Mesenchymal stem cell (in vitro differentiated cells and primary cell): ENCODE measurements around the gene DHX16.

Experiments
- DNase-seq: peaks from one replicate; pipeline ENCODE4 v3.0.0-alpha.2; 2013
- H2AFZ ChIP-seq: one replicate; pipeline ENCODE4 v1.6.1; 2013; ENCODE audit warnings: low read depth, mild to moderate bottlenecking, control low read depth, inconsistent platforms, low read length, moderate library complexity
- H2AK5ac ChIP-seq: 2 replicates; pipeline ENCODE4 v1.6.1; 2013; ENCODE audit warnings: low read length, moderate library complexity, mild to moderate bottlenecking, inconsistent platforms; ENCODE audit not compliant: severe bottlenecking
- H2BK120ac ChIP-seq: one replicate; pipeline ENCODE4 v1.6.1; 2013; ENCODE audit warnings: low read depth, mild to moderate bottlenecking, inconsistent platforms, low read length, moderate library complexity
- H2BK12ac ChIP-seq, 2 experiments: one replicate each; pipeline ENCODE4 v1.6.1; 2013; ENCODE audit warnings: inconsistent platforms in 2 of 2, low read length in 2 of 2, mild to moderate bottlenecking in 2 of 2, moderate library complexity in 2 of 2, control low read depth in 1 of 2
- H2BK15ac ChIP-seq: one replicate; pipeline ENCODE4 v1.6.1; 2013; ENCODE audit warnings: mild to moderate bottlenecking, low read depth, inconsistent platforms; ENCODE audit not compliant: poor library complexity, severe bottlenecking
- H2BK5ac ChIP-seq: 2 replicates; pipeline ENCODE4 v1.6.1; 2013; ENCODE audit warnings: low read depth, mild to moderate bottlenecking, low read length, control low read depth, inconsistent platforms; ENCODE audit not compliant: poor library complexity, severe bottlenecking
- H3K14ac ChIP-seq, 2 experiments: one replicate each; pipeline ENCODE4 v1.6.1; 2013; ENCODE audit warnings: inconsistent platforms in 2 of 2, low read length in 2 of 2, control low read depth in 1 of 2, mild to moderate bottlenecking in 1 of 2, moderate library complexity in 1 of 2
- H3K18ac ChIP-seq, 2 experiments: one replicate each; pipeline ENCODE4 v1.6.1; 2013; ENCODE audit warnings: inconsistent platforms in 2 of 2, low read length in 2 of 2, control low read depth in 1 of 2, low read depth in 1 of 2, mild to moderate bottlenecking in 1 of 2
- H3K23ac ChIP-seq, 2 experiments: one replicate each; pipeline ENCODE4 v1.6.1; 2013; ENCODE audit warnings: inconsistent platforms in 2 of 2, low read length in 2 of 2, mild to moderate bottlenecking in 2 of 2, moderate library complexity in 2 of 2, control low read depth in 1 of 2
- H3K27ac ChIP-seq: 2 replicates; pipeline ENCODE4 v1.5.1; 2013; ENCODE audit warnings: mild to moderate bottlenecking, moderate library complexity, low read length, control low read depth, inconsistent platforms; ENCODE audit not compliant: poor library complexity, severe bottlenecking
- H3K27me3 ChIP-seq, 2 experiments: 2 replicates each; pipeline versions ENCODE4 v1.6.1 to v1.7.0; 2013; ENCODE audit warnings: low read length in 2 of 2, mild to moderate bottlenecking in 2 of 2, moderate library complexity in 2 of 2, control low read depth in 1 of 2, inconsistent platforms in 1 of 2; ENCODE audit not compliant: control insufficient read depth in 1 of 2, insufficient read depth in 1 of 2
- H3K36me3 ChIP-seq, 2 experiments: 2 replicates each; pipeline versions ENCODE4 v1.6.1 to v1.7.0; 2013; ENCODE audit warnings: low read length in 2 of 2, control low read depth in 1 of 2, inconsistent platforms in 1 of 2, low read depth in 1 of 2, mild to moderate bottlenecking in 1 of 2; ENCODE audit not compliant: insufficient read depth in 2 of 2, control insufficient read depth in 1 of 2
- H3K4ac ChIP-seq, 2 experiments: one replicate each; pipeline ENCODE4 v1.6.1; 2013; ENCODE audit warnings: inconsistent platforms in 2 of 2, low read length in 2 of 2, mild to moderate bottlenecking in 2 of 2, moderate library complexity in 2 of 2, control low read depth in 1 of 2, low read depth in 1 of 2
- H3K4me1 ChIP-seq: 2 replicates; pipeline ENCODE4 v1.6.1; 2013; ENCODE audit warnings: low read depth, low read length, control low read depth; ENCODE audit not compliant: control insufficient read depth, insufficient read depth
- H3K4me2 ChIP-seq: 2 replicates; pipeline ENCODE4 v1.6.1; 2013; ENCODE audit warnings: low read length, mild to moderate bottlenecking, inconsistent platforms; ENCODE audit not compliant: poor library complexity, severe bottlenecking
- H3K4me3 ChIP-seq, 2 experiments: 2 replicates each; pipeline versions ENCODE4 v1.5.1 to v1.7.0; 2013; ENCODE audit warnings: low read length in 2 of 2, mild to moderate bottlenecking in 2 of 2, control low read depth in 1 of 2, low read depth in 1 of 2; ENCODE audit not compliant: insufficient read depth in 1 of 2
- H3K79me1 ChIP-seq: replicated peaks from 2 replicates; pipeline ENCODE4 v1.6.1; 2013; ENCODE audit warnings: mild to moderate bottlenecking, control low read depth, low read length, inconsistent platforms; ENCODE audit not compliant: poor library complexity, severe bottlenecking
- H3K9ac ChIP-seq: 2 replicates; pipeline ENCODE4 v1.7.0; 2013; ENCODE audit warnings: mild to moderate bottlenecking, low read length, moderate library complexity
- H3K9me3 ChIP-seq: 2 replicates; pipeline ENCODE4 v1.7.0; 2013; ENCODE audit warnings: mild to moderate bottlenecking, low read length; ENCODE audit not compliant: control insufficient read depth
- H4K8ac ChIP-seq: one replicate; pipeline ENCODE4 v1.6.1; 2013; ENCODE audit warnings: inconsistent platforms, mild to moderate bottlenecking, low read length, moderate library complexity
- H4K91ac ChIP-seq: one replicate; pipeline ENCODE4 v1.6.1; 2013; ENCODE audit warnings: mild to moderate bottlenecking, low read length, inconsistent platforms
- WGBS: methylation state at CpG from one replicate; pipeline ENCODE4 v1.1.7; 2013; ENCODE audit warnings: mixed read lengths; 5-methylcytosine and 5-hydroxymethylcytosine counted together

DHX16 gene

DNA sequence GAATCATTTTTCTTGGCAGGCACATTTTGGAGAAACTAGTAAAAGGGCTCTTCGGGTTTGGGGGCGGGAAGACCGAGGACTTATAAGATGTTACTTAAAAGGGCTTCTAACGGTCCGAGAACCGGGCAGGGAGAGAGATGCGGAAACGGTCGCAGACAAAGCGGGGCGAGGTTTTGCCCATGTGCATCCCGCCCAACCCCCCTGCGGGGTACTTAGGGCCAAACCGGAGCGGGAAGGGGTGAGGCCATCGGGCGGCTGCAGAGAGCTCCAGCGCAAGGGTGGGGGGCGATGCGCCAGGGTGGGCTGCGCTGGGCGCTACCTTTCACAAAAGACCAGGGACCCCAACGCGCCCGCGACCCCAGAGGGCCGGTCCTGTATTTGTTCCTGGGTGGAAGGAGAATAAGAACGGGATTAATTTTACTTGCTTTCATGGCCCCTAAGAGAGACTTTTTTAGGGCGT lies 48.0 kb upstream of the DHX16 start:
- Histone ChIP-seq H3K4me2 (peak overlapping the region; percentile 26), H3K23ac (peak overlapping the region in 1 of 2 experiments; percentile 94), H4K8ac (no peak overlapping the region), H3K27ac (peak overlapping the region; percentile 94), H3K18ac (peak overlapping the region; percentile 37 to 92), H3K36me3 (peaks cover 29 to 36% of the 10 kb centered on the region in 2 experiments), H3K27me3 (no peaks in the 10 kb centered on the region), H4K91ac (peak overlapping the region; percentile 10), H3K4me1 (peaks cover 16% of the 10 kb centered on the region), H2BK120ac (peak overlapping the region; percentile 12), H3K9me3 (no peaks in the 10 kb centered on the region), H2BK15ac (no peak overlapping the region), H3K14ac (peak overlapping the region in 1 of 2 experiments; percentile 42), H3K79me1 (peaks cover 6% of the 10 kb centered on the region), H3K4ac (peak overlapping the region in 1 of 2 experiments; percentile 95), H3K4me3 (peak overlapping the region; percentile 69 to 93), H3K9ac (peak overlapping the region; percentile 99), H2AFZ (no peak overlapping the region), H2BK12ac (no peak overlapping the region), H2AK5ac (peak overlapping the region; percentile 84), H2BK5ac (peak overlapping the region; percentile 80)
- DNase-seq, result peak; percentile 52
- under 1% methylated on average over 29 of the region's 29 CpGs for WGBS

DNA sequence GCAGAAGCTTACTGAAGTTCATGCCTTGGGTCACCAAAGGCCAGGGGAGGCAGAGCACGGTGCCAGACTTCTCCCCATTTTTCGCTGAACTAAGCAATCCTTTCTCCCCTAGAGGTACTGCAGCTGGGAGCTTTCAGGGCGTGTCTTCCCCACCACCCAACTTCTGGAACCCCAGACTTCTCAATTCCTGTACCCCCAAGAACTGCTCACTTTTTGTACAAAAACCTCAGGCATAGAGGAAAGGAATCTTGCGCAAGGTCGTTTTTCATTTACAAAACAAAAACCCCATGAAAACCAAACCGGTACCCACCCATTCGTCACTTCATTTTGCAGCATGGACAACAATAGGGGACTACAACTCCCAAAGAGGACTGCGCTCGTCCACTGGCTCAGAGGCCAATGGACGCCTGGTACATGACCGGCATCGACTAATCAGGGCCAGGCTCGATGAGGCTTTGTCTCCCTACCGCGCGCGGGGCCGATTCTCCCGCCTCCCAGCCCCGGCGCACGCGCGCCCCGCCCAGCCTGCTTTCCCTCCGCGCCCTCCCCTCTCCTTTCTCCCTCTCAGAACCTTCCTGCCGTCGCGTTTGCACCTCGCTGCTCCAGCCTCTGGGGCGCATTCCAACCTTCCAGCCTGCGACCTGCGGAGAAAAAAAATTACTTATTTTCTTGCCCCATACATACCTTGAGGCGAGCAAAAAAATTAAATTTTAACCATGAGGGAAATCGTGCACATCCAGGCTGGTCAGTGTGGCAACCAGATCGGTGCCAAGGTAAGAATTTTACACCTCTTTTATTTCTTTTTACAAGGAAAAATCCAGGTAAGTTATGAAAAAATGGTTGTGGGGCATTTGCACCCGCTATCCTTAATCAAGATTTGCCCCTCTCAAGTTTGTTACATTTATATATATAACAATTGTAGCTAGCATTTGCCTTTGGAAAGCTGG lies 47.3 kb upstream of the DHX16 start, which contains the start of gene TUBB:
Gene TUBB (plus strand): TSS at position 562 of the 947 bp plus-strand sequence. CDS start 155 bp downstream, at position 717.
- peaks cover 27 to 31% of the 10 kb centered on the region in 2 experiments for H3K36me3 ChIP-seq
- DNase-seq, result peak; percentile 99
- peak within 1 kb of the TSS in 1 of 2 experiments; percentile 42 for H3K14ac ChIP-seq
- H3K9me3 ChIP-seq, result no peaks in the 10 kb centered on the region
- H4K91ac ChIP-seq, result peak within 1 kb of the TSS; percentile 19
- H2BK5ac ChIP-seq, result peak within 1 kb of the TSS; percentile 80
- H3K23ac ChIP-seq, result peak within 1 kb of the TSS in 1 of 2 experiments; percentile 94
- peak within 1 kb of the TSS; percentile 54 for H3K4me2 ChIP-seq
- H3K79me1 ChIP-seq, result peaks cover 6% of the 10 kb centered on the region
- peak within 1 kb of the TSS; percentile 99 for H3K9ac ChIP-seq
- H3K4me3 ChIP-seq, result peak within 1 kb of the TSS; percentile 69 to 93
- H2BK15ac ChIP-seq, result no peak within 1 kb of the TSS
- peak within 1 kb of the TSS in 1 of 2 experiments; percentile 66 for H2BK12ac ChIP-seq
- no peak within 1 kb of the TSS for H2AFZ ChIP-seq
- peak within 1 kb of the TSS; percentile 79 to 95 for H3K4ac ChIP-seq
- H3K27me3 ChIP-seq, result no peaks in the 10 kb centered on the region
- H3K4me1 ChIP-seq, result peaks cover 14% of the 10 kb centered on the region
- peak within 1 kb of the TSS; percentile 96 for H3K27ac ChIP-seq
- peak within 1 kb of the TSS; percentile 12 for H2BK120ac ChIP-seq
- peak within 1 kb of the TSS; percentile 84 for H2AK5ac ChIP-seq
- peak within 1 kb of the TSS; percentile 47 for H4K8ac ChIP-seq
- peak within 1 kb of the TSS; percentile 80 to 92 for H3K18ac ChIP-seq
- WGBS, result under 1% methylated on average over 37 of the region's 38 CpGs

DNA sequence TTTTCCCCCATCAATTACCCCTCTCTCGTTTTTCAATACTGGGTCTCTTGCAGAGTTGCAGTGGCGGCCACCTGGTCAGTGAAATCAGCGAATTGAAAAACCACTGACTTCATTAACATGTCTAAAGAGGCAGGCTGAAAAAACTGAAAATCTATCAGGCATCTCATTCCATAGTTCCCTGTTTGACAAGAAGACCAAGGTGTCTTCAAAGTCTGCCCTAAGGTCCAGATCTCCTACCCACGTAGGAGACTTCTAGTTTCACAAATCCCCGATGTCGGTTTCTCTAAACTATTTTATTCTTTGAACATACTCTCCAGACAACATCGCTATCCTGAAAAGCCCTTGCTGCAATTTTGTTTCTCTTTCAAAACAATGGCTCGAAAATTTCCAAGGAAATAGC lies 46.5 kb upstream of the DHX16 start:
- 21% methylated on average over 8 of the region's 8 CpGs for WGBS
- no peaks in the 10 kb centered on the region for H3K9me3 ChIP-seq
- H3K27me3 ChIP-seq, result no peaks in the 10 kb centered on the region
- peak overlapping the region; percentile 6 for H2BK120ac ChIP-seq
- H4K8ac ChIP-seq, result no peak overlapping the region
- peak overlapping the region; percentile 60 to 79 for H3K4ac ChIP-seq
- H3K9ac ChIP-seq, result peak overlapping the region; percentile 99
- peak overlapping the region; percentile 61 to 80 for H3K18ac ChIP-seq
- peaks cover 6% of the 10 kb centered on the region for H3K79me1 ChIP-seq
- H4K91ac ChIP-seq, result no peak overlapping the region
- H3K14ac ChIP-seq, result no peak overlapping the region
- peak overlapping the region in 1 of 2 experiments; percentile 66 for H2BK12ac ChIP-seq
- peak overlapping the region in 1 of 2 experiments; percentile 93 for H3K4me3 ChIP-seq
- peak overlapping the region; percentile 79 for H2AK5ac ChIP-seq
- DNase-seq, result no peak
- H3K4me1 ChIP-seq, result peaks cover 11% of the 10 kb centered on the region
- H2AFZ ChIP-seq, result no peak overlapping the region
- H3K23ac ChIP-seq, result no peak overlapping the region
- peak overlapping the region; percentile 54 for H3K4me2 ChIP-seq
- peak overlapping the region; percentile 66 for H2BK5ac ChIP-seq
- H2BK15ac ChIP-seq, result no peak overlapping the region
- H3K27ac ChIP-seq, result peak overlapping the region; percentile 96
- peaks cover 23 to 31% of the 10 kb centered on the region in 2 experiments for H3K36me3 ChIP-seq
